HEK293 (cell line): ENCODE data around the gene PSME4.

Source experiments
- TF ChIP-seq, protein P1 (sequence below): fragments of 450-650 bp; formaldehyde crosslinking; IDR thresholded peaks from 2 replicates; pipeline ENCODE4 v1.5.1; 2016; ENCODE audit warnings: missing biosample characterization, missing genetic modification characterization
- TF ChIP-seq, protein P2 (sequence below): fragments of 450-650 bp; IDR thresholded peaks from 2 replicates; pipeline ENCODE4 v1.5.1; 2018; ENCODE audit warnings: missing biosample characterization, mild to moderate bottlenecking, missing genetic modification characterization

DNA sequence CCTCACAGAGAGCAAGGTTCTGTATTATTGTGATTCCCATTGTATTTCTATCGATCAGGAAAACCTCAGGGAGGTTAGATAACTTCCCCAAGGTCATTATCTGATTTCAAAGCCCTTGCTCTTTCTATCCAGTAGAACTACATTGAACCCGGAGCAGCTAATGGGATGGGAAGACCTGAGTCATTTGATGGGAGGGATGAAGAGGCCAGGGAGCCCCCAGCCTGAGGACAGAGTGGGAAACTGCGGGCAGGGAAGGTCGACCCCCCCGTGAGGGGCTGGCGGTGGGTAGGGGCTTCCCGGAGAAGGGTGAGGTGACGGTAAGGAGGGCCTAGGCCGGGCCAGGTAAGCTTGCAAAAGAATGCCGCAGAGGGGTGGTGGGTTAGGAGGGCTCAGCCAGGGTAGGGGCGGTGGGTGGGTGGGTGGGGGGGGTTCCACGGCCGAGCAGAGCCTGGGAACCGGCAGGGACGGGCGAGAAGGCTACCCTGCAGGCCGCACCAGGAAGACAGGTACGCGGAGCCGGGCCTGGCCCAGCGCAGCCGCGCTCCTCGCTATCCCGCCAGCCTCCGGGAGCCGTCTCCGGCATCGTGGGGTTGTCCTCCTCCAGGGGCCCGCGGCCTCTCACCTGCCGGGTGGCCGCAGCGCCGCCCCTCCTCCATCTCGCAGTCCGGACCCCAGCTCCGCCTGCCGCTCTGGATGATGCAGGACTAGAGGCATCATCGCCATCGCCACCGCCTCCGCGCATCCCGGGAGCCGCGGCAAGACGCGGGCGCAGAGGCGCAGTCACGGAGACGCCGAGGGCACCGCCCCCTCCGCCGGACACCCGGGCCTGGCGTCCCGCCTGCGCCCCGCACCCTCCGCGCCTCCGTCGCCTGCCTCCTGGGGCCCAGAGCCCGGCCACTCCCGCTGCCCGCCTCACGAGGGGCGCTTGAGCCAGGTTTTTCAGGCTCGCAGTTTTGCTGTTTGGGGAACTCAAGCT, 111.3 kb downstream of the PSME4 start, which contains the start of gene GPR75:
- TF ChIP-seq, protein P1, sequence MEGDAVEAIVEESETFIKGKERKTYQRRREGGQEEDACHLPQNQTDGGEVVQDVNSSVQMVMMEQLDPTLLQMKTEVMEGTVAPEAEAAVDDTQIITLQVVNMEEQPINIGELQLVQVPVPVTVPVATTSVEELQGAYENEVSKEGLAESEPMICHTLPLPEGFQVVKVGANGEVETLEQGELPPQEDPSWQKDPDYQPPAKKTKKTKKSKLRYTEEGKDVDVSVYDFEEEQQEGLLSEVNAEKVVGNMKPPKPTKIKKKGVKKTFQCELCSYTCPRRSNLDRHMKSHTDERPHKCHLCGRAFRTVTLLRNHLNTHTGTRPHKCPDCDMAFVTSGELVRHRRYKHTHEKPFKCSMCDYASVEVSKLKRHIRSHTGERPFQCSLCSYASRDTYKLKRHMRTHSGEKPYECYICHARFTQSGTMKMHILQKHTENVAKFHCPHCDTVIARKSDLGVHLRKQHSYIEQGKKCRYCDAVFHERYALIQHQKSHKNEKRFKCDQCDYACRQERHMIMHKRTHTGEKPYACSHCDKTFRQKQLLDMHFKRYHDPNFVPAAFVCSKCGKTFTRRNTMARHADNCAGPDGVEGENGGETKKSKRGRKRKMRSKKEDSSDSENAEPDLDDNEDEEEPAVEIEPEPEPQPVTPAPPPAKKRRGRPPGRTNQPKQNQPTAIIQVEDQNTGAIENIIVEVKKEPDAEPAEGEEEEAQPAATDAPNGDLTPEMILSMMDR (tag by site-specific recombination) = no peak
- TF ChIP-seq, protein P2, sequence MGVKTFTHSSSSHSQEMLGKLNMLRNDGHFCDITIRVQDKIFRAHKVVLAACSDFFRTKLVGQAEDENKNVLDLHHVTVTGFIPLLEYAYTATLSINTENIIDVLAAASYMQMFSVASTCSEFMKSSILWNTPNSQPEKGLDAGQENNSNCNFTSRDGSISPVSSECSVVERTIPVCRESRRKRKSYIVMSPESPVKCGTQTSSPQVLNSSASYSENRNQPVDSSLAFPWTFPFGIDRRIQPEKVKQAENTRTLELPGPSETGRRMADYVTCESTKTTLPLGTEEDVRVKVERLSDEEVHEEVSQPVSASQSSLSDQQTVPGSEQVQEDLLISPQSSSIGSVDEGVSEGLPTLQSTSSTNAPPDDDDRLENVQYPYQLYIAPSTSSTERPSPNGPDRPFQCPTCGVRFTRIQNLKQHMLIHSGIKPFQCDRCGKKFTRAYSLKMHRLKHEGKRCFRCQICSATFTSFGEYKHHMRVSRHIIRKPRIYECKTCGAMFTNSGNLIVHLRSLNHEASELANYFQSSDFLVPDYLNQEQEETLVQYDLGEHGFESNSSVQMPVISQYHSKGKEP (tag by site-specific recombination) = no peak
